ENCODE data around the gene MYL4.
"Not testable (repeated sequence)": the region's sequence is repeated elsewhere in the genome, so short reads cannot be mapped to it uniquely, and the experiment has no call there.

MYL4 gene

GRCh38 chr17:47223007-47223406 lies 13.9 kb downstream of the MYL4 start:
- no peak for DNase-seq

GRCh38 chr17:47223460-47223859 lies 14.3 kb downstream of the MYL4 start:
- no peak for DNase-seq

- not testable (repeated sequence) for DNase-seq
Observed at GRCh38 chr17:47224077-47224476, 14.9 kb downstream of the MYL4 start.

- no peak for DNase-seq
Observed at GRCh38 chr17:47224966-47225365, 15.8 kb downstream of the MYL4 start.

GRCh38 chr17:47225436-47225858 lies 16.3 kb downstream of the MYL4 start:
- no peak for DNase-seq

GRCh38 chr17:47225911-47226688 lies 17.0 kb downstream of the MYL4 start:
- DNase-seq: no peak

GRCh38 chr17:47227862-47228261 lies 18.7 kb downstream of the MYL4 start:
- no peak for DNase-seq

GRCh38 chr17:47229535-47230443 lies 20.6 kb downstream of the MYL4 start:
- DNase-seq: peak; percentile 87

GRCh38 chr17:47230864-47231263 lies 21.7 kb downstream of the MYL4 start:
- no peak for DNase-seq

GRCh38 chr17:47231334-47231733 lies 22.2 kb downstream of the MYL4 start:
- no peak for DNase-seq

GRCh38 chr17:47231866-47232265 lies 22.7 kb downstream of the MYL4 start:
- no peak for DNase-seq

- DNase-seq: no peak
Observed at GRCh38 chr17:47232465-47232864, 23.3 kb downstream of the MYL4 start.

GRCh38 chr17:47235506-47235905 lies 26.4 kb downstream of the MYL4 start:
- no peak for DNase-seq

- no peak for DNase-seq
Observed at GRCh38 chr17:47235923-47236322, 26.8 kb downstream of the MYL4 start.

GRCh38 chr17:47237841-47238240 lies 28.7 kb downstream of the MYL4 start:
- DNase-seq: no peak

- DNase-seq: no peak
Observed at GRCh38 chr17:47238321-47239010, 29.3 kb downstream of the MYL4 start.

GRCh38 chr17:47239619-47239966 lies 30.4 kb downstream of the MYL4 start:
- DNase-seq: no peak

GRCh38 chr17:47239967-47240651 lies 31.0 kb downstream of the MYL4 start:
- no peak for DNase-seq

- DNase-seq: no peak
Observed at GRCh38 chr17:47240806-47241205, 31.7 kb downstream of the MYL4 start.

GRCh38 chr17:47242648-47243047 lies 33.5 kb downstream of the MYL4 start:
- no peak for DNase-seq

- DNase-seq: no peak
Observed at GRCh38 chr17:47243737-47244598, 34.8 kb downstream of the MYL4 start.

- no peak for DNase-seq
Observed at GRCh38 chr17:47244697-47245096, 35.5 kb downstream of the MYL4 start.
